Liver (tissue), 9 donors: ENCODE measurements around the gene SMURF2. TPM values are rescaled to one million over a fixed set of nuclear protein-coding genes. Genes with fewer than 3 reads are reported as not detected.

Source experiments
- DNase-seq: peaks from one replicate; pipeline ENCODE4 v3.0.0-alpha.2; 2017; ENCODE audit warnings: low spot score
- H3K27ac ChIP-seq, 2 donors: one replicate each; pipeline ENCODE4 v1.7.0; 2013; ENCODE audit warnings: inconsistent platforms in 2 of 2, low read length in 2 of 2, control low read depth in 1 of 2, low read depth in 1 of 2, mild to moderate bottlenecking in 1 of 2
- H3K27me3 ChIP-seq, 4 donors: one replicate each; pipeline versions ENCODE4 v1.6.1 to v1.7.0; 2013; ENCODE audit warnings: low read length in 3 of 4, inconsistent platforms in 1 of 4, mild to moderate bottlenecking in 1 of 4, moderate library complexity in 1 of 4; ENCODE audit not compliant: control insufficient read depth in 4 of 4, insufficient read depth in 4 of 4
- H3K36me3 ChIP-seq, 4 donors: one replicate each; pipeline versions ENCODE4 v1.6.1 to v1.7.0; 2013; ENCODE audit warnings: low read length in 3 of 4, mild to moderate bottlenecking in 3 of 4, low read depth in 1 of 4, moderate library complexity in 1 of 4; ENCODE audit not compliant: control insufficient read depth in 4 of 4, insufficient read depth in 3 of 4
- H3K4me1 ChIP-seq, 4 donors: one replicate each; pipeline versions ENCODE4 v1.6.1 to v1.7.0; 2013; ENCODE audit warnings: low read length in 3 of 4, mild to moderate bottlenecking in 3 of 4, moderate library complexity in 1 of 4; ENCODE audit not compliant: control insufficient read depth in 4 of 4, insufficient read depth in 4 of 4
- H3K4me3 ChIP-seq, 3 donors: one replicate each; pipeline versions ENCODE4 v1.6.1 to v1.7.0; 2013; ENCODE audit warnings: low read length in 3 of 3, control low read depth in 1 of 3, low read depth in 1 of 3, mild to moderate bottlenecking in 1 of 3
- H3K9ac ChIP-seq, 2 donors: one replicate each; pipeline ENCODE4 v1.7.0; 2013; ENCODE audit warnings: low read length in 2 of 2, mild to moderate bottlenecking in 2 of 2, moderate library complexity in 2 of 2, control low read depth in 1 of 2, low read depth in 1 of 2
- H3K9me3 ChIP-seq, 4 donors: one replicate each; pipeline versions ENCODE4 v1.6.1 to v1.7.0; 2013; ENCODE audit warnings: low read length in 3 of 4; ENCODE audit not compliant: control insufficient read depth in 4 of 4
- EGR1 ChIP-seq, 2 donors: IDR thresholded peaks; 2 replicates each; pipeline ENCODE4 v1.6.1; 2016 to 2018; ENCODE audit warnings: antibody characterized with exemption in 2 of 2, low read depth in 2 of 2
- HNF4A ChIP-seq, 2 donors: conservative IDR thresholded peaks; 2 replicates each; pipeline ENCODE4 v1.6.1; 2016; ENCODE audit warnings: antibody characterized with exemption in 2 of 2, mild to moderate bottlenecking in 2 of 2
- HNF4G ChIP-seq: IDR thresholded peaks from 2 replicates; pipeline ENCODE4 v1.6.1; 2016; ENCODE audit warnings: antibody characterized with exemption
- JUND ChIP-seq, 2 donors: IDR thresholded peaks; 2 replicates each; pipeline ENCODE4 v1.6.1; 2016; ENCODE audit warnings: antibody characterized with exemption in 2 of 2
- RAD21 ChIP-seq, 2 donors: IDR thresholded peaks; 2 replicates each; pipeline ENCODE4 v1.6.1; 2016; ENCODE audit warnings: antibody characterized with exemption in 2 of 2, mild to moderate bottlenecking in 2 of 2
- RXRA ChIP-seq, 2 donors: IDR thresholded peaks; 2 replicates each; pipeline ENCODE4 v1.6.1; 2017 to 2018; ENCODE audit warnings: antibody characterized with exemption in 2 of 2, mild to moderate bottlenecking in 1 of 2
- SP1 ChIP-seq: IDR thresholded peaks from 2 replicates; pipeline ENCODE4 v1.6.1; 2018; ENCODE audit warnings: antibody characterized with exemption, mild to moderate bottlenecking
- YY1 ChIP-seq: IDR thresholded peaks from 2 replicates; pipeline ENCODE4 v1.6.1; 2016; ENCODE audit warnings: antibody characterized with exemption, mild to moderate bottlenecking
- WGBS: extraction: QIAGEN DNeasy Blood & Tissue Kit; methylation state at CpG from one replicate; pipeline ENCODE4 v1.1.7; 2013; 5-methylcytosine and 5-hydroxymethylcytosine counted together
- polyA plus RNA-seq, 2 donors: library from polyadenylated mRNA; stranded (reverse) in 1 of 2; unstranded in 1 of 2; fragments of 200-250 nt in 1 of 2; fragments of >200 nt in 1 of 2; fragmentation: Nextera tagmentation in 1 of 2; extraction: Ambion mirVana in 1 of 2; gene quantifications; one replicate each; pipeline versions ENCODE4 v1.2.1 to v1.2.3, GENCODE V29; 2013 to 2015
- total RNA-seq, 2 donors: library from RNA; depleted of rRNA; stranded (reverse); fragments of >200 nt; gene quantifications; one replicate each; pipeline ENCODE4 v1.2.3, GENCODE V29; 2014
- TF ChIP-seq, protein P1 (sequence below): IDR thresholded peaks from 2 replicates; pipeline ENCODE4 v1.6.1; 2016; ENCODE audit warnings: antibody characterized with exemption
- TF ChIP-seq, protein P2 (sequence below): IDR thresholded peaks from 2 replicates; pipeline ENCODE4 v1.6.1; 2016; ENCODE audit warnings: antibody characterized with exemption
- TF ChIP-seq, protein P3 (sequence below): IDR thresholded peaks from 2 replicates; pipeline ENCODE4 v1.6.1; 2016; ENCODE audit warnings: antibody characterized with exemption
- donor health status: healthy.
- donor health status: healthy.
- donor health status: healthy.
- donor health status: healthy.
- donor health status: healthy.

Gene SMURF2
- total and polyA plus RNA-seq, 4 donors, result 2.0 to 6.9 (median 3.5) TPM

DNA sequence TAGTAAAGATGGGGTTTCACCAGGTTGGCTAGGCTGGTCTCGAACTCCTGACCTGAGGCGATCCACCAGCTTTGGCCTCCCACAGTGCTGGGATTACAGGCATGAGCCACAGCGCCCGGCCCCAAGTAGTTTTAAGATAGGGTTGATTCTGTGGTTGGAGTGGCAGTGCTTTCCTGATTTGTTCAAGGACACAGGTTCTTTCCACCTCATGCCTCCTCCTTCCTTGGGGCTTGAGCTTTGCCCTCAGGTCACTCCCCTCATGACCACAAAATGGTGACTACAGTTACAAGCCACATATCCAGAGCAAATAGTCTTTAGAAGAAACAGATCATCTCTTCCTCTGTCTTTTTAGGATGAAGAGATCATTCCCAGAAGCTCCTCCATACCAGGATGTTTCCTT, 25.3 kb upstream of the SMURF2 start:
- Histone ChIP-seq H3K9me3 (no peaks in the 10 kb centered on the region), H3K4me3 (no peak overlapping the region), H3K9ac (no peak overlapping the region), H3K4me1 (no peaks in the 10 kb centered on the region), H3K36me3 (no peaks in the 10 kb centered on the region), H3K27ac (no peak overlapping the region), H3K27me3 (no peaks in the 10 kb centered on the region)
- TF ChIP-seq HNF4G (no peak), EGR1 (IDR thresholded peaks at IDR 0.05; ENCODE audit: low read depth in 2 of 2) (no peak), YY1 (no peak)
- TF ChIP-seq, protein P1, sequence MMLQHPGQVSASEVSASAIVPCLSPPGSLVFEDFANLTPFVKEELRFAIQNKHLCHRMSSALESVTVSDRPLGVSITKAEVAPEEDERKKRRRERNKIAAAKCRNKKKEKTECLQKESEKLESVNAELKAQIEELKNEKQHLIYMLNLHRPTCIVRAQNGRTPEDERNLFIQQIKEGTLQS, result no peak
- TF ChIP-seq, protein P2, sequence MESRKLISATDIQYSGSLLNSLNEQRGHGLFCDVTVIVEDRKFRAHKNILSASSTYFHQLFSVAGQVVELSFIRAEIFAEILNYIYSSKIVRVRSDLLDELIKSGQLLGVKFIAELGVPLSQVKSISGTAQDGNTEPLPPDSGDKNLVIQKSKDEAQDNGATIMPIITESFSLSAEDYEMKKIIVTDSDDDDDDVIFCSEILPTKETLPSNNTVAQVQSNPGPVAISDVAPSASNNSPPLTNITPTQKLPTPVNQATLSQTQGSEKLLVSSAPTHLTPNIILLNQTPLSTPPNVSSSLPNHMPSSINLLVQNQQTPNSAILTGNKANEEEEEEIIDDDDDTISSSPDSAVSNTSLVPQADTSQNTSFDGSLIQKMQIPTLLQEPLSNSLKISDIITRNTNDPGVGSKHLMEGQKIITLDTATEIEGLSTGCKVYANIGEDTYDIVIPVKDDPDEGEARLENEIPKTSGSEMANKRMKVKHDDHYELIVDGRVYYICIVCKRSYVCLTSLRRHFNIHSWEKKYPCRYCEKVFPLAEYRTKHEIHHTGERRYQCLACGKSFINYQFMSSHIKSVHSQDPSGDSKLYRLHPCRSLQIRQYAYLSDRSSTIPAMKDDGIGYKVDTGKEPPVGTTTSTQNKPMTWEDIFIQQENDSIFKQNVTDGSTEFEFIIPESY, result no peak
- TF ChIP-seq, protein P3, sequence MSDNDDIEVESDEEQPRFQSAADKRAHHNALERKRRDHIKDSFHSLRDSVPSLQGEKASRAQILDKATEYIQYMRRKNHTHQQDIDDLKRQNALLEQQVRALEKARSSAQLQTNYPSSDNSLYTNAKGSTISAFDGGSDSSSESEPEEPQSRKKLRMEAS, result no peak
- no peak for DNase-seq
- WGBS, result 96% methylated on average over 4 of the region's 4 CpGs

DNA sequence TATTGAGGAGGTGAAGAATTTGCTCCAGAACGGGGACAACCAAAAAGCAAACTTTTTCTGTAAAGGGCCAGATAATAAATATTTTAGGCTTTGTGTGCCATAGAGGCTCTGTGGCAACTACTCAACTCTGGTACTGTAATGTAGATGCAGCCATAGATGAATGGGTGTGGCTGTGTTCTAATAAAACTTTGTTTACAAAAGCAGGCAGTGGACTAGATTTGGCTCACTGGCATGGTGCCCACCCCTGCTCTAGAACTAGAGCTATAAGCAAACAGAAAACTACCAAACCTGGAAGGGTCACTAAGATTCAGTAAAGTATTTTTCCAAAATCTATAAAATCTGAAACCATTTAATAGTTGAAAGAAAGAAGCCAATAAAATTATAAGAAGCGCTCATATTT, 24.6 kb upstream of the SMURF2 start:
- H3K9ac ChIP-seq, result no peak overlapping the region
- no peak overlapping the region for H3K27ac ChIP-seq
- H3K4me1 ChIP-seq, result no peaks in the 10 kb centered on the region
- WGBS, result 95% methylated on average over 2 of the region's 2 CpGs
- H3K27me3 ChIP-seq, result no peaks in the 10 kb centered on the region
- TF ChIP-seq HNF4A (conservative IDR thresholded peaks at IDR 0.05) (no peak), YY1 (no peak), HNF4G (no peak)
- TF ChIP-seq, protein P2, result no peak
- H3K4me3 ChIP-seq, result no peak overlapping the region
- DNase-seq, result no peak
- H3K36me3 ChIP-seq, result no peaks in the 10 kb centered on the region
- no peaks in the 10 kb centered on the region for H3K9me3 ChIP-seq

DNA sequence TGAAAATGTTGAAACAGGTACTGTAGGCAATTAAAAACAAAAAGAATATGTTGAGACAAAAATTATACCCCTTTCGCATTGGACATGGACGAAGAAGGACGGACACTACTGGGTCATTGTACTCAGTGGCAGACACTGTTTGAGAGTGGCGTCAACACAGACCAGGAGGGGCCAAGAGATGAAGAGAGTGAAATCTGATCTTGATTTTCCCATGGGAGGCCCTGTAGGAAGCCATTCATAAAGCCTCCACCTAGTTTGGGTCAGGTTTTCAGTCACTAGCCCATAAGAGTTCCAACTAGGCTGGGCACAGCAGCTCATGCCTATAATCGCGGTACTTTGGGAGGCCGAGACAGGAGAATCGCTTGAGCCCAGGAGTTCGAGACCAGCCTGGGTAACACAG, 23.6 kb upstream of the SMURF2 start:
- Histone ChIP-seq H3K27me3 (no peaks in the 10 kb centered on the region), H3K9ac (no peak overlapping the region), H3K4me1 (no peaks in the 10 kb centered on the region), H3K36me3 (no peaks in the 10 kb centered on the region), H3K4me3 (no peak overlapping the region), H3K9me3 (no peaks in the 10 kb centered on the region), H3K27ac (no peak overlapping the region)
- no peak for DNase-seq
- 96% methylated on average over 9 of the region's 9 CpGs for WGBS
- TF ChIP-seq HNF4A (conservative IDR thresholded peaks at IDR 0.05) (no peak), SP1 (no peak), RAD21 (IDR thresholded peaks at IDR 0.05) (no peak), JUND (IDR thresholded peaks at IDR 0.05) (no peak), EGR1 (IDR thresholded peaks at IDR 0.05; ENCODE audit: low read depth in 2 of 2) (no peak), RXRA (IDR thresholded peaks at IDR 0.05) (no peak)
